ENCODE data around the gene RB1.

The RB1 gene

GRCh38 chr13:48488995-48489394 lies 185.4 kb downstream of the RB1 start:
- peaks cover 29% of the 10 kb centered on the region for H3K36me3 Mint-ChIP-seq (ENCODE audit: low read depth)
- H3K9me3 Mint-ChIP-seq: peaks cover 3% of the 10 kb centered on the region
- peak overlapping the region; percentile 42 for H3K27ac Mint-ChIP-seq
- no peaks in the 10 kb centered on the region for H3K27me3 Mint-ChIP-seq
- DNase-seq: no peak
- no peak overlapping the region for H3K4me3 Mint-ChIP-seq
- peaks cover 16% of the 10 kb centered on the region for H3K4me1 Mint-ChIP-seq (ENCODE audit: low read depth)

DNA sequence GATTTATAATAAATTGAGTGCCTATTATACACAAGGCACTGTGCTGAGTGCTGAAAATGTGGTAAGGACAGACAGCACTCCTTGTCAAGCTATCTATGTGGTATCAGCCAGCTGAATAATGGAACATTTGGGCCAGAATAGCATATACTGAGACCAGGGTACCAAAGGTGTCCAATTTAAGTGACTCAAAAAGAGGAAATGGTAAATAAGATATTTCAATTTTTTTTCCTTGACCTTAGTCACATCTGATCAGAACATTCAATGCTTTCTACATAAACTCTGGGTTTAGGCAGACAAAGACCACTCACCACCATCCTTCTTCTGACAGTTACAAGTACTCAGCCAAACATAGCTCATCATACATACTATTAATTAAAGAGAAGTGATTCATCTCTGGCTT lies 186.1 kb downstream of the RB1 start:
- Mint-ChIP-seq H3K36me3 (ENCODE audit: low read depth) (peaks cover 29% of the 10 kb centered on the region), H3K9me3 (peaks cover 3% of the 10 kb centered on the region), H3K4me1 (ENCODE audit: low read depth) (peaks cover 19% of the 10 kb centered on the region), H3K4me3 (peak overlapping the region; percentile 28), H3K27ac (no peak overlapping the region), H3K27me3 (no peaks in the 10 kb centered on the region)
- DNase-seq: no peak

DNA sequence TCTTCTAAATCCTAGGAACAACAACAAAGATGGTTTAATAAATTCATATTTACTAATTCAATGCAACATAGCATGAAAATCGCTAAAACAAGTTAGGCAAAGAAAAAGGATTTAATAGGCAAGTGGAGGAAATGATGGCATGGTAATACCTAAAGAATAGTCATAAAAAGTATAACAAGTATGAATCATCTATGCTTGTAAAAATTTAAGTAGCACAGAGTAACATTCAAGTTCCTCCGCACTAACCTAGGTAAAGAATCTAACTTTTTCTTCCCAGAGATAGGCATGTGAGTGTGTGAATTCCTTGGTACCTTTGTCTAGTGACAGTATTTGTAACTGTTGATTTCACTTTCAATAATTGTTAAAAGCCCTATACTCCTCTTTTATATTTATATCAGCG lies 186.7 kb downstream of the RB1 start:
- H3K36me3 Mint-ChIP-seq (ENCODE audit: low read depth): peaks cover 24% of the 10 kb centered on the region
- H3K4me1 Mint-ChIP-seq (ENCODE audit: low read depth): peaks cover 17% of the 10 kb centered on the region
- H3K4me3 Mint-ChIP-seq: peak overlapping the region; percentile 28
- no peak for DNase-seq
- peaks cover 3% of the 10 kb centered on the region for H3K9me3 Mint-ChIP-seq
- no peaks in the 10 kb centered on the region for H3K27me3 Mint-ChIP-seq
- H3K27ac Mint-ChIP-seq: no peak overlapping the region

DNA sequence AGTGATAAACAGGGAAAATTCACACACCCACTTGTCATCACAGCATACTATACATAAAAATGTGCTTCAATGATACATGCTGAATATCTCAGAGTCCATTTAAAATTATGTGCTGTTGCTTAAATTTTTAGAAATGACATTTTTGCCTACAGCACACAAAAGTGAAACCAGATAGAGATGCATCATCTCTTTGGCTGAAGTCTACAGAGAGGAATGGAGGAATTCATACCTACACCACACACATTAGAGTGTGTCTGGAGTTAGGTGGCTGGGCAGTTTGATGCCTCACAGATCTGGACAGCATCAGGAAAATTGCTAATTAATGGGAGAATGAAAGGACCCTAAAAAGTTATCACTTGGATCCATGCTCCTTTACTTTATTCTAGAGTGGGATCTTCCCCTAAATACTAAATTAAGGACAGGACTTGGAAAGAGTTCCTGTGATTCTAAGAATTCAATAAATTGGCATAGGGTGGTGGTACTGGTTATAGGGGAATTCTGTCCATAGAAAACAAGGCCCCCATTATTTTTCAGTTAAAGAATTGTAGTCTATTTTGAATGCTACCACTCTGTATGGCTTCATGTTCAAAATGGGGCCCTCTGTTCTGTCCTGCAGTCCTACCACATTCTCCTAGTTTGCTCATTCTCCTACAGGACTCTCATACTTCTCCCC lies 188.0 kb downstream of the RB1 start:
- no peak overlapping the region for H3K27ac Mint-ChIP-seq
- no peak overlapping the region for H3K4me3 Mint-ChIP-seq
- peaks cover 3% of the 10 kb centered on the region for H3K9me3 Mint-ChIP-seq
- no peak for DNase-seq
- H3K36me3 Mint-ChIP-seq (ENCODE audit: low read depth): peaks cover 18% of the 10 kb centered on the region
- H3K27me3 Mint-ChIP-seq: no peaks in the 10 kb centered on the region
- peaks cover 18% of the 10 kb centered on the region for H3K4me1 Mint-ChIP-seq (ENCODE audit: low read depth)

DNA sequence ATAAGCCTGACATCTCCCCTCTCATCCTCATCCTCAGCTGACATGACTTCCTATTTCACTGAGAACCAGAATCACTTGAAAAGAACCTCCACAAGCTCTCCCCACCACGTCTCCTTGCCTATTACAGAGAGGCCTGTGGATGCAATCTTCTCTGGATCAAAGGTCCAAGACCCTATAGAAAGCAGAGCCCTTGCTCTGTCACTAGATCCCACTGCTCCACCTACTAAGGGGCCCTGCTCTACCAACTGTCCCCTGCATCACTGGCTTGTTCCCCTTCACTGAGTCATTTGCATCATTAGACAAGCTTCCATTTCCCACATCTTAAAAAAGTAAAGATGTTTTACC lies 188.5 kb downstream of the RB1 start:
- peaks cover 18% of the 10 kb centered on the region for H3K4me1 Mint-ChIP-seq (ENCODE audit: low read depth)

DNA sequence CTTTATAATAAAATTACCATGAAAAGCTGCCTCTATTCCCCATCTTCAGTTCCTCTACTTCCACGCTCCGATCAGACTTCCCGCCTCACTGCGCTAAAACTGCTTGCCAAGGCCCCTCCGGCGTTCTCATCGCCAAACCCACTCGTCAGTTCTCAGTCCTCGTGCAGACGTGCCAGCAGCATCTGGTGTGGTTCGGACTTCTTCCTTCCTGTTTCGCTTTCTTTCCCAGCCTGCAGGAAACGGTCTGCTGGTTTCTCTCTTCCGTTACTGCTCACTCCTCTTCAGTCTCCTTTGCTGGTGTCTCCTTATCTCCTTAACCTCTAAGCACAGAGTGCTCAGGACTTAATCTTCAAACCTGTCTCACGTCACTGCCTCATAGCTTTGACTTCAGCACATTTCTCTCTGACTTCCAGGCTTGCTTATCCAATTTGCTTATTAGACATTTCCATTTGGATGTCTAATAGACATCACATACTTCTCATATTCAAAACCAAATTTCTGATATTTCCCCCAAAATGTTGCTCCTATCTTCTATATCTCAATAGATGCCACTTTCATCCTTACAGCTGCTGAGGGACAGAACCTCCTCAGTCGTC lies 189.0 kb downstream of the RB1 start:
- no peak overlapping the region for H3K27ac Mint-ChIP-seq
- no peaks in the 10 kb centered on the region for H3K27me3 Mint-ChIP-seq
- H3K36me3 Mint-ChIP-seq (ENCODE audit: low read depth): peaks cover 12% of the 10 kb centered on the region
- DNase-seq: peak; percentile 68
- H3K9me3 Mint-ChIP-seq: no peaks in the 10 kb centered on the region
- H3K4me1 Mint-ChIP-seq (ENCODE audit: low read depth): peaks cover 20% of the 10 kb centered on the region
- H3K4me3 Mint-ChIP-seq: no peak overlapping the region

More for the DNA sequence above, 188.5 kb downstream of the RB1 start:
- DNase-seq: no peak
- Mint-ChIP-seq H3K4me3 (no peak overlapping the region), H3K27me3 (no peaks in the 10 kb centered on the region), H3K27ac (no peak overlapping the region), H3K9me3 (peaks cover 3% of the 10 kb centered on the region), H3K36me3 (ENCODE audit: low read depth) (peaks cover 16% of the 10 kb centered on the region)

DNA sequence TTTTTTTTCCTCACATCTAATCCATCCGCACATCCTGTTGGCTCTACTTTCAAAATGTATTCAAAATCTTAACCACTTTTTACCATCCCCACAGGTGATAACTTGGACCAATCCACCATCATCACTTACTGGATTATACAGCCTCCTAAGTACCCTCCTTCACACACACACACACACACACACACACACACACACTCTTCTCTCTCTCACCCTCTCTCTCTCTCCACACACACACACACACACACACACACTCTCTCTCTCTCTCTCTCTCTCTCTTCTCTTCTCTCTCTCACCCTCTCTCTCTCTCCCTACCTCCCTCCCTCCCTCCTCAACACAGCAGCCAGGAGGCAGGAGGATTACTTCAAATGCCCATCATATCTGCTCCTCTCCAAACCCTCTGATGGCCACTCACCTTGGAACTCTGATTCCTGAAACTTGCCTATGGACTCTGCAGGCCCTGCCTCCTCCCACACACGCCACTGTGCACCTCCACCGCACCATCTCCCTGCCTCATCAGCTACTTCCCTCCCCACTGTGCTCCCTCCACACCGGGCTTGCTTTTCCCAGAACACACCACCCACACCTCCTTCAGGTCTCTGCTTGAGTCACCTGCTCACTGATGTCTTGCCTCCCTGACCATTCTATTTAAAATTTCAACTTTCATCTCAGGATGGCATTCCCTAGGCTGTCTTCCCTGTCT lies 189.7 kb downstream of the RB1 start:
- H3K27me3 Mint-ChIP-seq: no peaks in the 10 kb centered on the region
- no peak for DNase-seq

DNA sequence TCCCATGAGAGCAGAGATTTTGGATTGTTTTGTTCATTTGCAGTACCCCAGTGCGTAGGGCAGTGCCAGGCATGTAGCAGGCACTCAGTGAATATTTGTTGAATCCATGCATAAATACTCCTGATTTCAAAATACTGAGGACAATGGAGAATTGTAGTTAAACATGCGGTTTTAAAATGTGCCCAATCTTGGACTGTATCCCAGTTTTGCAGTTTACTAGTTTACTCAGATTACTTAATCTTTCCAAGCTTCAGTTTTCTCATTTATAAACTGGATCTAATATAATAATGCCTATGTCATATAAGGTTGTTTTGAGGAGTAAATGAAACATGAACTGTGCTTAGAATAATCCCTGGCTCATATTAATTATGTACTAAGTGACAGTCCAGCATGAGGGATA lies 190.3 kb downstream of the RB1 start:
- Mint-ChIP-seq H3K27me3 (no peaks in the 10 kb centered on the region), H3K4me1 (ENCODE audit: low read depth) (peaks cover 22% of the 10 kb centered on the region), H3K9me3 (no peaks in the 10 kb centered on the region), H3K36me3 (ENCODE audit: low read depth) (peaks cover 9% of the 10 kb centered on the region), H3K4me3 (no peak overlapping the region), H3K27ac (no peak overlapping the region)
- DNase-seq: no peak

More for the DNA sequence above, 189.7 kb downstream of the RB1 start:
- H3K27ac Mint-ChIP-seq: no peak overlapping the region
- no peaks in the 10 kb centered on the region for H3K9me3 Mint-ChIP-seq
- peaks cover 9% of the 10 kb centered on the region for H3K36me3 Mint-ChIP-seq (ENCODE audit: low read depth)
- H3K4me3 Mint-ChIP-seq: no peak overlapping the region
- H3K4me1 Mint-ChIP-seq (ENCODE audit: low read depth): peaks cover 20% of the 10 kb centered on the region

DNA sequence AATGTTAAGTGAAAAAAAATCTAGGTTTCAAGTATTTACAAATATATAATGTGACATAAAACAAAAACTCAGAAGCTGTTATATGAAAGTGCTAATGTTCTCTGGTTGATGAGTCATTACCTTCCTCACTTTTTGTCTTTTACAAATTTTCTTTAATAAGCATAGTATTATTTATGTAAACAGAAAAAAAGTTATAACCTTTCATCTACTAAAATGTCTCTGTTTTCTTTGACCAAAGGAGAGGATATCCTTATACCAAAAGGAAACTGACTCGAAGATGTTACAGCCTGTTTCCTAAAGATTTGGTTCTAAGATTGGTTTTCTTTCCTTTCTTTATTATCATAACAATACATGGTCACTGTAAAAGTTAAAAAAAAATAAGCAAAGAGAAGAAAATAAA lies 191.3 kb downstream of the RB1 start:
- no peak overlapping the region for H3K4me3 Mint-ChIP-seq

GRCh38 chr13:48496271-48497161 lies 193.0 kb downstream of the RB1 start:
- Mint-ChIP-seq H3K27ac (no peak overlapping the region), H3K9me3 (no peaks in the 10 kb centered on the region), H3K4me3 (no peak overlapping the region), H3K4me1 (ENCODE audit: low read depth) (peaks cover 34% of the 10 kb centered on the region), H3K27me3 (no peaks in the 10 kb centered on the region), H3K36me3 (ENCODE audit: low read depth) (no peaks in the 10 kb centered on the region)
- no peak for DNase-seq

More for the DNA sequence above, 191.3 kb downstream of the RB1 start:
- peaks cover 24% of the 10 kb centered on the region for H3K4me1 Mint-ChIP-seq (ENCODE audit: low read depth)
- no peaks in the 10 kb centered on the region for H3K27me3 Mint-ChIP-seq
- H3K9me3 Mint-ChIP-seq: no peaks in the 10 kb centered on the region
- no peak overlapping the region for H3K27ac Mint-ChIP-seq
- no peak for DNase-seq
- peaks cover 3% of the 10 kb centered on the region for H3K36me3 Mint-ChIP-seq (ENCODE audit: low read depth)

DNA sequence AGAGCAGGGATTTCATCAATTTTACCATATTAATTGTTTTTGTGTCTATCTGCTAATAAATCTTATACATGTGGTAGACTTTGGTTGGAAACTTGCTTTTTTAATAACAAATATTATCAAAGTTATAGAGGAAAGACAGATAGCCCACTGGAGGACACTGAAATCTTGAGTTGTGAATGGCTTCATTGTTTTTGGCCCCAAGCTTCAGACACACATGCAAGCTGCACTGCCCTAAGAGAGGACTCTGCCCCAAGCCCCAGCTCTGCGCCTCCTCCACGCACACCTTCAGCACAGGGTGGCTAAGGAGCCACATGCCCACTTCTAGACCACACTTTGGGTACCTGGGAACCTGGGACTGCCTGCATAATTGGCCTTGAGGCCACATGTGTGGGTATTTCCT lies 194.1 kb downstream of the RB1 start:
- Mint-ChIP-seq H3K36me3 (ENCODE audit: low read depth) (no peaks in the 10 kb centered on the region), H3K9me3 (no peaks in the 10 kb centered on the region), H3K27me3 (no peaks in the 10 kb centered on the region), H3K27ac (no peak overlapping the region), H3K4me3 (no peak overlapping the region), H3K4me1 (ENCODE audit: low read depth) (peaks cover 39% of the 10 kb centered on the region)
- no peak for DNase-seq

- no peaks in the 10 kb centered on the region for H3K9me3 Mint-ChIP-seq
- no peaks in the 10 kb centered on the region for H3K36me3 Mint-ChIP-seq (ENCODE audit: low read depth)
- H3K4me1 Mint-ChIP-seq (ENCODE audit: low read depth): peaks cover 61% of the 10 kb centered on the region
- no peaks in the 10 kb centered on the region for H3K27me3 Mint-ChIP-seq
- no peak for DNase-seq
- H3K4me3 Mint-ChIP-seq: no peak overlapping the region
- H3K27ac Mint-ChIP-seq: no peak overlapping the region
These were observed 197.2 kb downstream of the RB1 start for GRCh38 chr13:48500652-48501197.

DNA sequence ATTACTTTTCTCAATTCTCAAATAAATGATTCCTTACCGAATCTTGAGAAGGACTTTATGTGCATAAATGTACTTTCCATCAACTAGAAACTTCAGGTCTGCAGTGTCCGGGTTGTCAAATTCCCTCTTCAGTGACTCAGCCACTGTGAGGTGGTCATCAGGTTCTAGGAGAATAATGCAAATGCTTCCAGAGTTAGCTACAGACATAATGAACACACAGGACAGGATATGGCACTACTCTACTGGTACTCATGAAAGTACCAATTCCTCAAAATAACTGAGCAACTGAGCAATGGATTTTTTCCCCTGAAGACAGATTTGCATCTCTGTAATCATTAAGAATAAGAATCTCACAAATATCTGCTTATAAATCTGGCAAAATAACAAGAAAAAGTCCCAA lies 198.2 kb downstream of the RB1 start:
- H3K4me1 Mint-ChIP-seq (ENCODE audit: low read depth): peaks cover 64% of the 10 kb centered on the region

GRCh38 chr13:48502601-48503319 lies 199.2 kb downstream of the RB1 start:
- Mint-ChIP-seq H3K27me3 (no peaks in the 10 kb centered on the region), H3K9me3 (no peaks in the 10 kb centered on the region), H3K27ac (no peak overlapping the region), H3K4me1 (ENCODE audit: low read depth) (peaks cover 66% of the 10 kb centered on the region), H3K4me3 (no peak overlapping the region), H3K36me3 (ENCODE audit: low read depth) (no peaks in the 10 kb centered on the region)
- no peak for DNase-seq

More for the DNA sequence above, 198.2 kb downstream of the RB1 start:
- no peaks in the 10 kb centered on the region for H3K9me3 Mint-ChIP-seq
- no peaks in the 10 kb centered on the region for H3K27me3 Mint-ChIP-seq
- no peak for DNase-seq
- no peaks in the 10 kb centered on the region for H3K36me3 Mint-ChIP-seq (ENCODE audit: low read depth)
- H3K27ac Mint-ChIP-seq: no peak overlapping the region
- H3K4me3 Mint-ChIP-seq: no peak overlapping the region

Measured in activated T-cell treated with anti-CD3 and anti-CD28 coated beads, Interleukin-2, amount 50 U/mL, for 24 hours (primary cell).